Psoas muscle (tissue), 8 donors: ENCODE data around the gene WHRN. TPM values are rescaled to one million over a fixed set of nuclear protein-coding genes. Genes with fewer than 3 reads are reported as not detected.

ENCODE experiments used
- ATAC-seq, 4 donors: fragments of 200-7000 bp; cut with Tn5 transposase; one replicate each; pipeline ENCODE4 v1.9.1; 2020; ENCODE audit warnings: moderate library complexity in 3 of 4, mild to moderate bottlenecking in 2 of 4
- DNase-seq, 2 donors: peaks; one replicate each; pipeline ENCODE4 v3.0.0-alpha.2; 2020
- H3K27ac ChIP-seq: fragments of 200-600 bp; one replicate; pipeline ENCODE4 v1.8.0; 2022
- H3K27me3 ChIP-seq, 3 donors: fragments of 200-600 bp in 1 of 3; one replicate each; pipeline versions ENCODE4 v1.6.1 to v1.8.0; 2013 to 2022; ENCODE audit warnings: low read length in 2 of 3, mild to moderate bottlenecking in 2 of 3, moderate library complexity in 1 of 3; ENCODE audit not compliant: insufficient read depth in 3 of 3
- H3K36me3 ChIP-seq, 2 donors: fragments of 200-600 bp in 1 of 2; one replicate each; pipeline versions ENCODE4 v1.6.1 to v1.8.0; 2013 to 2022; ENCODE audit warnings: low read depth in 1 of 2, mild to moderate bottlenecking in 1 of 2, moderate library complexity in 1 of 2; ENCODE audit not compliant: insufficient read depth in 1 of 2
- H3K4me1 ChIP-seq: fragments of 200-600 bp; one replicate; pipeline ENCODE4 v1.8.0; 2022
- H3K4me3 ChIP-seq: fragments of 200-600 bp; one replicate; pipeline ENCODE4 v1.8.0; 2022; ENCODE audit warnings: mild to moderate bottlenecking
- H3K9me3 ChIP-seq: fragments of 200-600 bp; one replicate; pipeline ENCODE4 v1.8.0; 2022
- CTCF ChIP-seq: fragments of 200-600 bp; IDR thresholded peaks from one replicate; pipeline ENCODE4 v1.8.0; 2022; ENCODE audit warnings: antibody characterized with exemption
- WGBS, 3 donors: extraction: QIAGEN DNeasy Blood & Tissue Kit; methylation state at CpG; one replicate each; pipeline versions ENCODE4 v1.1.6 to v1.1.7; 2013; 5-methylcytosine and 5-hydroxymethylcytosine counted together
- intact Hi-C, 2 donors: fragments of 100-400 bp; cut with DNase I; formaldehyde crosslinking; loops; one replicate each; pipeline versions ENCODE4 v1.11.0 to v1.14.2; 2022
- polyA plus RNA-seq, 3 donors: library from polyadenylated mRNA; stranded (reverse); fragments of 200-250 nt; gene quantifications; one replicate each; pipeline ENCODE4 v1.2.3, GENCODE V29; 2013
- total RNA-seq, 4 donors: library from RNA; stranded (reverse); fragmentation: NEBNext Ultra II Directional in 2 of 4; extraction: Animal tissue kit (Norgen Biotek cat#: 25700) in 2 of 4; gene quantifications; one replicate each; pipeline versions ENCODE4 v1.2.1 to v1.2.4, GENCODE V29; 2021 to 2023
- donor health status: healthy with polysubstance abuse.
- donor health status: DM: no; HTN: no; CAD: no; lungs with moderate emphysema.
- donor health status: Bipolar disorder and iron deficiency.
- donor health status: healthy.
- donor health status: DM: yes; HTN: yes; CAD: no.
- donor health status: DM: no; HTN: no; CAD: no.
- donor health status: DM: no; HTN: no; CAD: no.
- donor health status: DM: yes; HTN: yes; CAD: no.

WHRN gene
- total and polyA plus RNA-seq, 7 donors: 0.07 to 0.62 (median 0.15) TPM

GRCh38 chr9:114478459-114478858 lies 26.8 kb downstream of the WHRN start:
- Histone ChIP-seq H3K27ac (no peak overlapping the region), H3K4me3 (no peak overlapping the region), H3K36me3 (no peaks in the 10 kb centered on the region), H3K4me1 (no peaks in the 10 kb centered on the region), H3K27me3 (peaks cover 0 to 7% (median 0%) of the 10 kb centered on the region in 3 donors), H3K9me3 (no peaks in the 10 kb centered on the region)
- no peak for ATAC-seq
- no peak for TF ChIP-seq CTCF
- DNase-seq: no peak
- intact Hi-C loops: no loop called here
- 90 to 98% (median 92%) methylated on average over 11 of the region's 11 CpGs for WGBS, 3 donors

- Histone ChIP-seq H3K36me3 (no peaks in the 10 kb centered on the region), H3K27ac (no peak overlapping the region), H3K9me3 (no peaks in the 10 kb centered on the region), H3K4me1 (no peaks in the 10 kb centered on the region), H3K27me3 (peaks cover 0 to 7% (median 0%) of the 10 kb centered on the region in 3 donors), H3K4me3 (no peak overlapping the region)
- no peak for ATAC-seq
- DNase-seq: no peak
- no peak for TF ChIP-seq CTCF
- intact Hi-C loops: no loop called here
- WGBS, 3 donors: 81 to 93% (median 85%) methylated on average over 3 of the region's 3 CpGs
Measured at GRCh38 chr9:114477642-114478041, 27.6 kb downstream of the WHRN start.

- Histone ChIP-seq H3K4me3 (no peak overlapping the region), H3K36me3 (no peaks in the 10 kb centered on the region), H3K27ac (no peak overlapping the region), H3K4me1 (no peaks in the 10 kb centered on the region), H3K27me3 (peaks cover 0 to 7% (median 0%) of the 10 kb centered on the region in 3 donors), H3K9me3 (no peaks in the 10 kb centered on the region)
- no peak for TF ChIP-seq CTCF
- DNase-seq (no peak), ATAC-seq (no peak)
- 83 to 89% (median 85%) methylated on average over 9 of the region's 9 CpGs for WGBS, 3 donors
- intact Hi-C loops: no loop called here
Measured at GRCh38 chr9:114476891-114477469, 28.3 kb downstream of the WHRN start.

GRCh38 chr9:114475412-114476135 lies 29.7 kb downstream of the WHRN start:
- TF ChIP-seq CTCF: no peak
- WGBS, 3 donors: 54 to 59% (median 55%) methylated on average over 8 of the region's 8 CpGs
- no peaks in the 10 kb centered on the region for H3K9me3 ChIP-seq
- H3K4me1 ChIP-seq: no peaks in the 10 kb centered on the region
- no peak overlapping the region for H3K4me3 ChIP-seq
- no peak for DNase-seq
- no peaks in the 10 kb centered on the region for H3K36me3 ChIP-seq
- H3K27ac ChIP-seq: no peak overlapping the region
- intact Hi-C loops: no loop called here
- no peak for ATAC-seq
- H3K27me3 ChIP-seq: peaks cover 0 to 3% (median 0%) of the 10 kb centered on the region in 3 donors
